Panc1 (cell line): ENCODE results near the gene CLCN2. TPM values are rescaled to one million over a fixed set of nuclear protein-coding genes. Genes with fewer than 3 reads are reported as not detected.

Experiments
- ATAC-seq: fragments of 200-7000 bp; cut with Tn5 transposase; 2 replicates; pipeline ENCODE4 v1.9.1; 2020; ENCODE audit warnings: mild to moderate bottlenecking, moderate library complexity
- BruUV-seq: library from RNA; stranded (reverse); fragments of 400-500 nt; replicated peaks from 2 replicates; lab custom pipeline; 2021; lab: Mats Ljungman, UMichigan
- CTCF ChIA-PET: fragments of 300-600 bp; sonication (Branson Sonifier 250); formaldehyde crosslinking; loops from one replicate; lab custom pipeline; 2022; ENCODE audit warnings: antibody characterized with exemption; lab: Charles Lee
- POLR2A ChIA-PET: fragments of 300-600 bp; sonication (Branson Sonifier 250); formaldehyde crosslinking; loops from one replicate; lab custom pipeline; 2022; ENCODE audit warnings: antibody characterized with exemption; lab: Charles Lee
- DNase-seq: peaks from one replicate; pipeline ENCODE4 v3.0.0-alpha.2; 2010; ENCODE audit warnings: low read depth, low spot score
- H3K27ac ChIP-seq: 2 replicates; pipeline ENCODE4 v1.5.1; 2011; ENCODE audit warnings: mild to moderate bottlenecking, low read length, inconsistent platforms
- H3K27me3 ChIP-seq: fragments of 200-500 bp; sonication (Bioruptor generic); 2 replicates; pipeline ENCODE4 v1.6.0; 2014; ENCODE audit warnings: low read length, inconsistent platforms; ENCODE audit not compliant: control insufficient read depth, insufficient read depth
- H3K36me3 ChIP-seq: fragments of 200-500 bp; sonication (Bioruptor generic); 2 replicates; pipeline ENCODE4 v1.5.1; 2014; ENCODE audit warnings: inconsistent platforms, mild to moderate bottlenecking, low read length, moderate library complexity; ENCODE audit not compliant: control insufficient read depth, insufficient read depth
- H3K4me1 ChIP-seq: 2 replicates; pipeline ENCODE4 v1.5.1; 2011; ENCODE audit warnings: inconsistent platforms, mild to moderate bottlenecking, low read length, moderate library complexity; ENCODE audit not compliant: control insufficient read depth, insufficient read depth
- H3K4me3 ChIP-seq, 2 experiments: 2 replicates each; pipeline ENCODE4 v1.5.1; 2011 to 2012; ENCODE audit warnings: low read depth in 2 of 2, low read length in 2 of 2, mild to moderate bottlenecking in 2 of 2, inconsistent platforms in 1 of 2, moderate library complexity in 1 of 2
- H3K9me3 ChIP-seq: fragments of 200-500 bp; sonication (Bioruptor generic); 2 replicates; pipeline ENCODE4 v1.5.1; 2014; ENCODE audit warnings: low read depth, mild to moderate bottlenecking, inconsistent platforms, low read length, moderate library complexity; ENCODE audit not compliant: control insufficient read depth, insufficient read depth
- CTCF ChIP-seq: fragments of 450-650 bp; IDR thresholded peaks from 2 replicates; pipeline ENCODE4 v1.5.1; 2017; ENCODE audit warnings: mild to moderate bottlenecking
- POLR2AphosphoS5 ChIP-seq: IDR thresholded peaks from 2 replicates; pipeline ENCODE4 v1.6.1; 2012; ENCODE audit warnings: mild to moderate bottlenecking, low read depth, low read length, moderate library complexity
- REST ChIP-seq, 2 experiments: IDR thresholded peaks; 2 replicates each; pipeline ENCODE4 v1.6.1; 2011 to 2012; ENCODE audit warnings: low read depth in 2 of 2, control low read depth in 1 of 2, low read length in 1 of 2, mild to moderate bottlenecking in 1 of 2, moderate library complexity in 1 of 2; ENCODE audit not compliant: insufficient read depth in 1 of 2
- SIN3A ChIP-seq: IDR thresholded peaks from 2 replicates; pipeline ENCODE4 v1.6.1; 2012; ENCODE audit warnings: low read depth, mild to moderate bottlenecking, low read length, moderate library complexity, borderline replicate concordance; ENCODE audit not compliant: insufficient read depth
- TCF7L2 ChIP-seq: IDR thresholded peaks from 2 replicates; pipeline ENCODE4 v1.6.1; 2011; ENCODE audit warnings: mild to moderate bottlenecking, low read depth, low read length, inconsistent platforms
- in situ Hi-C: cut with HindIII; loops from 2 replicates; pipeline ENCODE4 v1.10.0; 2016; ENCODE audit warnings: low sequenced_read_pairs, low pct_unique_long_range_greater_than_20kb
- intact Hi-C: fragments of 100-400 bp; cut with micrococcal nuclease; formaldehyde crosslinking; loops from one replicate; pipeline ENCODE4 v1.10.0; 2022; ENCODE audit not compliant: unreplicated experiment
- total RNA-seq: library from RNA; stranded (reverse); gene quantifications from one replicate; pipeline ENCODE4 v1.2.1, GENCODE V29; 2021; ENCODE audit not compliant: unreplicated experiment

The CLCN2 gene
- total RNA-seq, 1 experiment from 2014 or later, result 22.5 TPM

GRCh38 chr3:184296616-184297015, 64.8 kb downstream of the CLCN2 start:
- no peaks in the 10 kb centered on the region for H3K9me3 ChIP-seq
- H3K36me3 ChIP-seq, result peaks cover 19% of the 10 kb centered on the region
- intact Hi-C loops (no loop called here), in situ Hi-C loops (no loop called here)
- no peak for DNase-seq
- CTCF ChIA-PET, result no interaction called here
- POLR2A ChIA-PET, result no interaction called here
- no TSS peak for BruUV-seq
- H3K27ac ChIP-seq, result no peak overlapping the region
- no peaks in the 10 kb centered on the region for H3K27me3 ChIP-seq
- H3K4me1 ChIP-seq, result peaks cover 8% of the 10 kb centered on the region; the same call in 1 of the 2 replicates
- TF ChIP-seq POLR2AphosphoS5, result no peak
- no peak for TF ChIP-seq CTCF
- TF ChIP-seq REST (IDR thresholded peaks at IDR 0.05; ENCODE audit: insufficient read depth in 1 of 2, low read depth in 2 of 2, low read length in 1 of 2), result no peak
- no peak for TF ChIP-seq SIN3A
- TF ChIP-seq TCF7L2, result no peak
- ATAC-seq, result no peak
- H3K4me3 ChIP-seq, result no peak overlapping the region

Other genes starting within 250 kb of the CLCN2 start
- 60.2 TPM for gene EIF2B5, start 226.2 kb downstream of the CLCN2 start, total RNA-seq
- gene DVL3, start 206.2 kb downstream of the CLCN2 start, total RNA-seq, result 97.2 TPM
- gene AP2M1, start 186.8 kb downstream of the CLCN2 start, total RNA-seq, result 335 TPM
- gene ABCF3, start 175.4 kb downstream of the CLCN2 start, total RNA-seq, result 101 TPM
- 0.28 TPM for gene VWA5B2, start 132.0 kb downstream of the CLCN2 start, total RNA-seq
- 72.7 TPM for gene ALG3, start 112.6 kb downstream of the CLCN2 start, total RNA-seq
- gene EEF1AKMT4, start 111.9 kb downstream of the CLCN2 start, total RNA-seq, result 10.7 TPM
- 5.7 TPM for gene CAMK2N2, start 100.1 kb downstream of the CLCN2 start, total RNA-seq
- not detected for gene ECE2, start 85.6 kb downstream of the CLCN2 start, total RNA-seq
- 536 TPM for gene PSMD2, start 62.4 kb downstream of the CLCN2 start, total RNA-seq
- 798 TPM for gene EIF4G1, start 47.0 kb downstream of the CLCN2 start, total RNA-seq
- 30.1 TPM for gene FAM131A, start 24.0 kb downstream of the CLCN2 start, total RNA-seq
- 156 TPM for gene POLR2H, start 105 bp upstream of the CLCN2 start, total RNA-seq
- not detected for gene THPO, start 16.6 kb upstream of the CLCN2 start, total RNA-seq
- 1.4 TPM for gene CHRD, start 18.4 kb upstream of the CLCN2 start, total RNA-seq
- gene EPHB3, start 200.2 kb upstream of the CLCN2 start, total RNA-seq, result 6.0 TPM